Mucosa of gallbladder (tissue), 1 donor: ENCODE results near the gene LRP1. TPM values are rescaled to one million over a fixed set of nuclear protein-coding genes. Genes with fewer than 3 reads are reported as not detected.

Experiments used
- DNase-seq: peaks from one replicate; pipeline ENCODE4 v3.0.0-alpha.2; 2020; ENCODE audit warnings: low spot score
- total RNA-seq: library from RNA; stranded (reverse); gene quantifications from one replicate; pipeline ENCODE4 v1.2.1, GENCODE V29; 2021
- donor health status: DM: no; HTN: no; CAD: no.

The LRP1 gene
- total RNA-seq, 1 donor from 2014 or later: 241 TPM

- DNase-seq: no peak
These were observed 126.4 kb downstream of the LRP1 start for GRCh38 chr12:57254506-57255280.

- DNase-seq: no peak
These were observed 127.6 kb downstream of the LRP1 start for GRCh38 chr12:57255916-57256315.

GRCh38 chr12:57258977-57259970 is 131.0 kb downstream of the LRP1 start:
- DNase-seq: no peak

- no peak for DNase-seq
These were observed 132.1 kb downstream of the LRP1 start for GRCh38 chr12:57260366-57260765.

- DNase-seq: no peak
These were observed 133.2 kb downstream of the LRP1 start for GRCh38 chr12:57261428-57261865.

- no peak for DNase-seq
These were observed 134.0 kb downstream of the LRP1 start for GRCh38 chr12:57262126-57262822.

Other genes with a start within 250 kb of the LRP1 start
- not detected for gene SDR9C7, start 194.1 kb upstream of the LRP1 start, total RNA-seq
- gene RDH16, start 170.9 kb upstream of the LRP1 start, total RNA-seq: 0.52 TPM
- 5.7 TPM for gene ZBTB39, start 121.9 kb upstream of the LRP1 start, total RNA-seq
- gene TAC3, start 112.0 kb upstream of the LRP1 start, total RNA-seq: 0.52 TPM
- gene MYO1A, start 78.4 kb upstream of the LRP1 start, total RNA-seq: 48.5 TPM
- 11.4 TPM for gene NEMP1, start 49.7 kb upstream of the LRP1 start, total RNA-seq
- gene NAB2, start 39.4 kb upstream of the LRP1 start, total RNA-seq: 21.4 TPM
- 287 TPM for gene STAT6, start 17.1 kb upstream of the LRP1 start, total RNA-seq
- gene LRP1-AS, start 19.1 kb downstream of the LRP1 start, total RNA-seq: not detected
- gene NXPH4, start 88.3 kb downstream of the LRP1 start, total RNA-seq: 0.83 TPM
- 65.1 TPM for gene SHMT2, start 101.2 kb downstream of the LRP1 start, total RNA-seq
- gene STAC3, start 122.7 kb downstream of the LRP1 start, total RNA-seq: 3.6 TPM